Measurements from ENCODE around the gene TNPO1. TPM values are rescaled to one million over a fixed set of nuclear protein-coding genes. Genes with fewer than 3 reads are reported as not detected.

TNPO1 gene
- total RNA-seq, 1 experiment from 2014 or later: 148 TPM

DNA sequence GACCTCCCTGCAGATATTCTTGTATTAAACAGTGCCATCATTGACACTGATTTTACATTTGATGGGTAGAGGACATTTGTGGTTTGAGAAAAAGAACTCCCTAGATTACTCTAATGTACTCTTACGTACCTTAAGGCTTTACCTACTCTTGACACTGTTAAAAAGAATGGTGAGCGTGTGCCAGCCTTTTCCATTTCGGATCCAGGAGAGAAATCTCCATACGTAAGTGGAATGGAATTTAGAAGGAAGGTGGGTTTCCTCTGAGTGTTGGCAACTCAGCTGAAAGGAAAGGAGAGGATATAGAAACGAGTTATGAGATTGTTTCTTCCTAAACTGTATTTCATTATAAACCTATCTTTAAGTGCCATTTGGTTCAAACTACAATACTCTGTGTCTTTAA is 40.9 kb downstream of the TNPO1 start:
- CTCF ChIA-PET: no interaction called here
- Mint-ChIP-seq H3K27ac (ENCODE audit: unreplicated experiment) (no peak overlapping the region), H3K36me3 (ENCODE audit: insufficient read depth, unreplicated experiment) (peaks cover 84% of the 10 kb centered on the region)

DNA sequence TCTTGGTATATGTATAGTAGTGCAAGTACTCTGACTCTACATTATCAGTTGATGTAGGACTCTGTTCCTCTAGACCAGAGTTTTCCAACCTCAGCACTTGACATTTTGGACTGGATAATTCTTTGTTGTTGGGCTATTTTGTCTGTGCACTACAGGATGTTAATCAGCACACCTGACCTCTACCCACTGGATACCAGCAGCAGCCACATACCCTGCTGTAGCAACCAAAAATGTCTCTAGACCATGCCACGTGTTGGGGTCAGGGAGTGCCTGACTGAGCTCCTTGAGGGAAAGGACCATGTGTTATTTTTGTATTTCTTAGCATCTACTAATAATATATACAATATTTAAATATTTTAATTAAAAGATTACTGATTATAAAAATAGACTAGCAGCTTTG is 42.7 kb downstream of the TNPO1 start:
- TF ChIP-seq, protein P1, sequence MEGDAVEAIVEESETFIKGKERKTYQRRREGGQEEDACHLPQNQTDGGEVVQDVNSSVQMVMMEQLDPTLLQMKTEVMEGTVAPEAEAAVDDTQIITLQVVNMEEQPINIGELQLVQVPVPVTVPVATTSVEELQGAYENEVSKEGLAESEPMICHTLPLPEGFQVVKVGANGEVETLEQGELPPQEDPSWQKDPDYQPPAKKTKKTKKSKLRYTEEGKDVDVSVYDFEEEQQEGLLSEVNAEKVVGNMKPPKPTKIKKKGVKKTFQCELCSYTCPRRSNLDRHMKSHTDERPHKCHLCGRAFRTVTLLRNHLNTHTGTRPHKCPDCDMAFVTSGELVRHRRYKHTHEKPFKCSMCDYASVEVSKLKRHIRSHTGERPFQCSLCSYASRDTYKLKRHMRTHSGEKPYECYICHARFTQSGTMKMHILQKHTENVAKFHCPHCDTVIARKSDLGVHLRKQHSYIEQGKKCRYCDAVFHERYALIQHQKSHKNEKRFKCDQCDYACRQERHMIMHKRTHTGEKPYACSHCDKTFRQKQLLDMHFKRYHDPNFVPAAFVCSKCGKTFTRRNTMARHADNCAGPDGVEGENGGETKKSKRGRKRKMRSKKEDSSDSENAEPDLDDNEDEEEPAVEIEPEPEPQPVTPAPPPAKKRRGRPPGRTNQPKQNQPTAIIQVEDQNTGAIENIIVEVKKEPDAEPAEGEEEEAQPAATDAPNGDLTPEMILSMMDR (IDR thresholded peaks at IDR 0.05; ENCODE audit: insufficient read depth in 1 of 2, low read depth in 1 of 2, low read length in 1 of 2, severe bottlenecking in 1 of 2, unreplicated experiment in 1 of 2): no peak
- Mint-ChIP-seq H3K27me3 (ENCODE audit: insufficient read depth, unreplicated experiment) (no peaks in the 10 kb centered on the region), H3K4me3 (ENCODE audit: unreplicated experiment) (no peak overlapping the region), H3K36me3 (ENCODE audit: insufficient read depth, unreplicated experiment) (peaks cover 83% of the 10 kb centered on the region), H3K9me3 (ENCODE audit: unreplicated experiment) (no peaks in the 10 kb centered on the region), H3K4me1 (ENCODE audit: low read depth, unreplicated experiment) (no peaks in the 10 kb centered on the region), H3K27ac (ENCODE audit: unreplicated experiment) (no peak overlapping the region)
- Histone ChIP-seq H3K9me3 (no peaks in the 10 kb centered on the region), H3K36me3 (ENCODE audit: control insufficient read depth, insufficient read depth, low read length) (peaks cover 2% of the 10 kb centered on the region), H3K4me3 (ENCODE audit: low read depth, low read length) (no peak overlapping the region), H3K4me1 (no peaks in the 10 kb centered on the region), H3K27me3 (replicated peaks; ENCODE audit: control insufficient read depth, insufficient read depth, low read length) (no peaks in the 10 kb centered on the region)
- intact Hi-C loops (cut with micrococcal nuclease; ENCODE audit: unreplicated experiment): no loop called here
- ChIA-PET POLR2A (no interaction called here), CTCF (no interaction called here)
- BruUV-seq (replicated peaks): no TSS peak
- no peak for DNase-seq

More for the DNA sequence above, 40.9 kb downstream of the TNPO1 start:
- Mint-ChIP-seq H3K27me3 (ENCODE audit: insufficient read depth, unreplicated experiment) (no peaks in the 10 kb centered on the region), H3K4me1 (ENCODE audit: low read depth, unreplicated experiment) (no peaks in the 10 kb centered on the region), H3K9me3 (ENCODE audit: unreplicated experiment) (no peaks in the 10 kb centered on the region), H3K4me3 (ENCODE audit: unreplicated experiment) (no peak overlapping the region)
- no peaks in the 10 kb centered on the region for H3K27me3 ChIP-seq (replicated peaks; ENCODE audit: control insufficient read depth, insufficient read depth, low read length)
- intact Hi-C loops (cut with micrococcal nuclease; ENCODE audit: unreplicated experiment): no loop called here
- H3K9me3 ChIP-seq: no peaks in the 10 kb centered on the region
- no TSS peak for BruUV-seq (replicated peaks)
- H3K4me3 ChIP-seq (ENCODE audit: low read depth, low read length): no peak overlapping the region
- no peaks in the 10 kb centered on the region for H3K4me1 ChIP-seq
- peaks cover 4% of the 10 kb centered on the region for H3K36me3 ChIP-seq (ENCODE audit: control insufficient read depth, insufficient read depth, low read length)
- DNase-seq: no peak
- TF ChIP-seq, protein P1 (IDR thresholded peaks at IDR 0.05; ENCODE audit: insufficient read depth in 1 of 2, low read depth in 1 of 2, low read length in 1 of 2, severe bottlenecking in 1 of 2, unreplicated experiment in 1 of 2): no peak
- POLR2A ChIA-PET: interaction anchor here (0.7 kb wide), 1 partner anchor 378 kb away, joined by 7 read pairs; no protein-coding TSS in a partner anchor

DNA sequence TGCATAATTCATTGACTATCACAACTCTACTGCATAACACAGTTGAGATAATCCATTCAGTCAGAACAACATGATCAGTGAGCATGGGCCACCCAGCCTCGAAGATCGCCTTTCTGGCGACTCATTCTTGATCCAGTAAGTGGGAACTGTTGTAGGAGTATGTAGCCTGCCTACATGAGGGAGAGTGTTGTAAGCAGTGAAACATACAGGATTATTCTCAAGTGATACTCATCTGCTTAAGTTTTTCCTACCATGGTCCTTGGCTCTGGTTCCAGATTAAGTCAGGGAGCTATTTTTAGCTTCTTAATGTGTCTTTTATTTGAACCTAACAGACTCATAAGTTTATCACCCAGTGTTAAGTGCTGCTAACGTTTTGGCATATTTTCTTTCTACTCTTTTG is 44.0 kb downstream of the TNPO1 start:
- no peaks in the 10 kb centered on the region for H3K4me1 Mint-ChIP-seq (ENCODE audit: low read depth, unreplicated experiment)
- BruUV-seq (replicated peaks): no TSS peak
- ChIA-PET POLR2A (interaction anchor here (0.7 kb wide), 1 partner anchor 12 kb away, joined by 3 read pairs; no protein-coding TSS in a partner anchor), CTCF (no interaction called here)
- H3K27ac Mint-ChIP-seq (ENCODE audit: unreplicated experiment): no peak overlapping the region
- H3K9me3 ChIP-seq: no peaks in the 10 kb centered on the region
- intact Hi-C loops (cut with micrococcal nuclease; ENCODE audit: unreplicated experiment): no loop called here
- H3K36me3 ChIP-seq (ENCODE audit: control insufficient read depth, insufficient read depth, low read length): peaks cover 2% of the 10 kb centered on the region
- H3K27me3 Mint-ChIP-seq (ENCODE audit: insufficient read depth, unreplicated experiment): no peaks in the 10 kb centered on the region
- DNase-seq: no peak
- no peaks in the 10 kb centered on the region for H3K4me1 ChIP-seq
- no peak overlapping the region for H3K4me3 ChIP-seq (ENCODE audit: low read depth, low read length)
- no peaks in the 10 kb centered on the region for H3K9me3 Mint-ChIP-seq (ENCODE audit: unreplicated experiment)
- H3K27me3 ChIP-seq (replicated peaks; ENCODE audit: control insufficient read depth, insufficient read depth, low read length): no peaks in the 10 kb centered on the region
- peaks cover 80% of the 10 kb centered on the region for H3K36me3 Mint-ChIP-seq (ENCODE audit: insufficient read depth, unreplicated experiment)
- TF ChIP-seq, protein P1 (IDR thresholded peaks at IDR 0.05; ENCODE audit: insufficient read depth in 1 of 2, low read depth in 1 of 2, low read length in 1 of 2, severe bottlenecking in 1 of 2, unreplicated experiment in 1 of 2): no peak
- H3K4me3 Mint-ChIP-seq (ENCODE audit: unreplicated experiment): no peak overlapping the region
